OCI-LY7 (cell line): ENCODE data around the gene IDI2. TPM values are rescaled to one million over a fixed set of nuclear protein-coding genes. Genes with fewer than 3 reads are reported as not detected.

Experiments used
- BruUV-seq: library from RNA; stranded (reverse); fragments of 400-500 nt; replicated peaks from 2 replicates; lab custom pipeline; 2021; lab: Mats Ljungman, UMichigan
- CTCF ChIA-PET: fragments of 300-600 bp; sonication (Branson Sonifier 250); formaldehyde crosslinking; loops from one replicate; lab custom pipeline; 2022; ENCODE audit warnings: antibody characterized with exemption; ENCODE audit not compliant: unreplicated experiment; lab: Charles Lee
- POLR2A ChIA-PET: fragments of 300-600 bp; sonication (Branson Sonifier 250); formaldehyde crosslinking; loops from one replicate; lab custom pipeline; 2022; ENCODE audit warnings: antibody characterized with exemption; lab: Charles Lee
- DNase-seq: peaks from one replicate; pipeline ENCODE4 v3.0.0-alpha.2; 2015; ENCODE audit warnings: low spot score
- H2AFZ ChIP-seq: fragments of 200-600 bp; sonication (generic), shearing (Covaris generic); 2 replicates; pipeline ENCODE4 v1.6.1; 2014; ENCODE audit warnings: mild to moderate bottlenecking, antibody characterized with exemption, low read length, moderate library complexity
- H3K27ac ChIP-seq: fragments of 200-600 bp; sonication (generic); 2 replicates; pipeline ENCODE4 v1.5.1; 2014; ENCODE audit warnings: mixed run types, low read depth, mild to moderate bottlenecking, moderate library complexity, low read length, inconsistent platforms; ENCODE audit not compliant: poor library complexity, severe bottlenecking
- H3K36me3 ChIP-seq: fragments of 200-600 bp; sonication (generic); 2 replicates; pipeline ENCODE4 v1.6.1; 2014; ENCODE audit warnings: mild to moderate bottlenecking, antibody characterized with exemption, low read length, moderate library complexity, mixed read lengths; ENCODE audit not compliant: insufficient read depth
- H3K4me1 ChIP-seq: fragments of 200-600 bp; sonication (generic); 2 replicates; pipeline ENCODE4 v1.5.1; 2014; ENCODE audit warnings: mild to moderate bottlenecking, low read length; ENCODE audit not compliant: insufficient read depth, poor library complexity, severe bottlenecking
- H3K4me2 ChIP-seq: fragments of 200-600 bp; sonication (generic); 2 replicates; pipeline ENCODE4 v1.6.1; 2014; ENCODE audit warnings: mild to moderate bottlenecking, low read length
- H3K4me3 ChIP-seq: fragments of 200-600 bp; sonication (generic); 2 replicates; pipeline ENCODE4 v1.5.1; 2014; ENCODE audit warnings: mild to moderate bottlenecking, low read depth, low read length; ENCODE audit not compliant: poor library complexity, severe bottlenecking
- H3K79me2 ChIP-seq: fragments of 200-600 bp; sonication (generic); 2 replicates; pipeline ENCODE4 v1.6.1; 2016; ENCODE audit warnings: low read depth, mild to moderate bottlenecking, low read length, moderate library complexity, mixed read lengths; ENCODE audit not compliant: insufficient read depth
- H3K9me2 ChIP-seq: fragments of 200-600 bp; sonication (generic); 2 replicates; pipeline ENCODE4 v1.6.1; 2016; ENCODE audit warnings: mild to moderate bottlenecking, low read length, mixed read lengths; ENCODE audit not compliant: insufficient read depth
- H3K9me3 ChIP-seq: fragments of 200-600 bp; sonication (generic); 2 replicates; pipeline ENCODE4 v1.6.1; 2014; ENCODE audit warnings: mild to moderate bottlenecking, mixed run types, low read length, mixed read lengths
- H4K20me1 ChIP-seq: fragments of 200-600 bp; sonication (generic); 2 replicates; pipeline ENCODE4 v1.6.1; 2014; ENCODE audit warnings: mild to moderate bottlenecking, antibody characterized with exemption, low read length, moderate library complexity, mixed read lengths; ENCODE audit not compliant: insufficient read depth
- EZH2phosphoT487 ChIP-seq: fragments of 200-600 bp; sonication (generic); IDR thresholded peaks from 2 replicates; pipeline ENCODE4 v1.6.1; 2018; ENCODE audit warnings: low read depth, borderline replicate concordance, mild to moderate bottlenecking, mixed run types, antibody characterized with exemption, low read length, moderate library complexity, mixed read lengths
- intact Hi-C: fragments of 100-400 bp; cut with micrococcal nuclease; formaldehyde crosslinking; loops from one replicate; pipeline ENCODE4 v1.10.0; 2022; ENCODE audit not compliant: unreplicated experiment
- total RNA-seq, 2 experiments: library from RNA; depleted of rRNA in 1 of 2; stranded (reverse); fragments of >200 nt in 1 of 2; shearing (Covaris generic) in 1 of 2; gene quantifications; 2 replicates each; pipeline ENCODE4 v1.2.3, GENCODE V29; 2014 to 2022
- TF ChIP-seq, protein P1 (sequence below): fragments of 200-600 bp; sonication (generic); conservative IDR thresholded peaks from 2 replicates; pipeline ENCODE4 v1.5.1; 2014; ENCODE audit warnings: mild to moderate bottlenecking, antibody characterized with exemption, low read length, moderate library complexity, mixed read lengths

The IDI2 gene
- total RNA-seq, 2 experiments from 2014 or later, result not detected

DNA sequence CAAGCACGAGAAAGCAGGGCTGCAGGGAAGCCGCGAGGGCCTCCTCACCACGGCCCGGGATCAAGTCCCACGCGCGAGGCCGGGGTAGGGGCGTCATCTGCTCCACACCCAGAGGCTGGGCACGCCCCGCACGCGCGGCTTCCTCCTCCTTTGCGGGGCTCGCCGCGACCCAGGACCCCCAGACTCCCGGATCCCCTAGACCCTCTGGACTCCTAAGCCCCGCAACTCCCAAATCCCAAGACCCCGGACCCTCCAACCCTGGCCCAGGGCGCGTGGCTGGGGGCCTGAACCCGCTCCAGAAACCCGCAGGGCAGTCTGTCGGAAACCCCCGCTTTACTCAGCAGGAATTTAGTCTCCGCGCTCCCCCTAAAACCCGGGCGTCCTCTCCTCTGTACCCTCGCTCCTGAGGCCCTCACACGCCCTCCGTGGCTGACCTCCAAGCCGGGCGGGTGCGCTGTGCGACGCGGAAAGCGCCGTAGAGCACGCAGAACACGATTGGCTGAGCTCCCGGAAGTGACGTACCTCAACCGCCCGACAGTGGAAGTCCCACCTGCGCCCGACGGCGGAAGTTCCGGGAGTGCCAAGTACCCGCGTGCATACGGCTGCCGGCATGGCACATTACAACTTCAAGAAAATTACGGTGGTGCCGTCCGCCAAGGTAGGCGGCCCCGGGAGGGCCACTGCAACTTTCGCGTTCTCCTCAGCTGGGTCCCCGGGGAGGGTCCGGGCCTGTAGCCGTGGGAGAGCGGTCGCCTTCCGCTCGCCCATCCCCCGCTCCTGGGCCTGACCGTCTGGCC lies 37.6 kb downstream of the IDI2 start, which contains the start of gene GTPBP4:
Gene GTPBP4, plus strand, starts transcription at position 565 of the 797 bp plus-strand sequence. Its CDS starts 46 bp downstream, at position 611.
- Histone ChIP-seq H2AFZ (peak within 1 kb of the TSS; percentile 87), H3K4me2 (peak within 1 kb of the TSS; percentile 97), H3K27ac (peak within 1 kb of the TSS; percentile 48), H4K20me1 (peaks cover 18% of the 10 kb centered on the region), H3K36me3 (peaks cover 44% of the 10 kb centered on the region), H3K9me3 (no peaks in the 10 kb centered on the region; the same call in 1 of the 2 replicates), H3K79me2 (peaks cover 56% of the 10 kb centered on the region), H3K9me2 (no peaks in the 10 kb centered on the region), H3K4me3 (peak within 1 kb of the TSS; percentile 99), H3K4me1 (peaks cover 26% of the 10 kb centered on the region)
- TF ChIP-seq EZH2phosphoT487, result no peak
- TF ChIP-seq, protein P1, sequence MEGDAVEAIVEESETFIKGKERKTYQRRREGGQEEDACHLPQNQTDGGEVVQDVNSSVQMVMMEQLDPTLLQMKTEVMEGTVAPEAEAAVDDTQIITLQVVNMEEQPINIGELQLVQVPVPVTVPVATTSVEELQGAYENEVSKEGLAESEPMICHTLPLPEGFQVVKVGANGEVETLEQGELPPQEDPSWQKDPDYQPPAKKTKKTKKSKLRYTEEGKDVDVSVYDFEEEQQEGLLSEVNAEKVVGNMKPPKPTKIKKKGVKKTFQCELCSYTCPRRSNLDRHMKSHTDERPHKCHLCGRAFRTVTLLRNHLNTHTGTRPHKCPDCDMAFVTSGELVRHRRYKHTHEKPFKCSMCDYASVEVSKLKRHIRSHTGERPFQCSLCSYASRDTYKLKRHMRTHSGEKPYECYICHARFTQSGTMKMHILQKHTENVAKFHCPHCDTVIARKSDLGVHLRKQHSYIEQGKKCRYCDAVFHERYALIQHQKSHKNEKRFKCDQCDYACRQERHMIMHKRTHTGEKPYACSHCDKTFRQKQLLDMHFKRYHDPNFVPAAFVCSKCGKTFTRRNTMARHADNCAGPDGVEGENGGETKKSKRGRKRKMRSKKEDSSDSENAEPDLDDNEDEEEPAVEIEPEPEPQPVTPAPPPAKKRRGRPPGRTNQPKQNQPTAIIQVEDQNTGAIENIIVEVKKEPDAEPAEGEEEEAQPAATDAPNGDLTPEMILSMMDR, result peak; percentile 77
- CTCF ChIA-PET, result no interaction called here
- BruUV-seq, result no TSS peak
- intact Hi-C loops, result loop anchor here (1.0 to 2.0 kb wide), 2 partner anchors 55 to 57 kb away; partner anchors contain the start of gene LARP4B
- POLR2A ChIA-PET, result interaction anchor here (0.9 to 2.5 kb wide), 2 partner anchors 10 to 58 kb away, joined by 4 to 13 read pairs; no protein-coding TSS in a partner anchor
- DNase-seq, result peak; percentile 98

DNA sequence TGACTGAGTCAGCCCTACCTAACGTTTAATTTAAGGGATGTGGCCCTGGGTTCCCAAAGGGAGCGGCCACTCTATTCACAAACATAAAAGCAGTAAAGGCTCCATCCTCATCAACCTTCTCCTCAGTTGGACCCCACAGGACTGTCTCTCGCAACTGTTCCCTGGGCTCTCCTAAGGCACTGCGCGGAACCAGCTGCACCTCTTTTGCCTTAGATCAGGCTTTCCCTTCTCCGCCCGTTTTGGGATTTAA lies 38.1 kb downstream of the IDI2 start:
- peaks cover 26% of the 10 kb centered on the region for H3K4me1 ChIP-seq
- H3K79me2 ChIP-seq, result peaks cover 51% of the 10 kb centered on the region
- ChIA-PET CTCF (no interaction called here), POLR2A (interaction anchor here (0.9 to 2.5 kb wide), 3 partner anchors 11 to 104 kb away, joined by 3 to 13 read pairs (median 3); no protein-coding TSS in a partner anchor)
- H2AFZ ChIP-seq, result peak overlapping the region; percentile 87
- peaks cover 39% of the 10 kb centered on the region for H3K36me3 ChIP-seq
- TF ChIP-seq EZH2phosphoT487, result no peak
- H3K4me2 ChIP-seq, result peak overlapping the region; percentile 97
- H3K9me3 ChIP-seq, result no peaks in the 10 kb centered on the region; the same call in 1 of the 2 replicates
- H3K9me2 ChIP-seq, result no peaks in the 10 kb centered on the region
- peaks cover 18% of the 10 kb centered on the region for H4K20me1 ChIP-seq
- peak overlapping the region; percentile 99 for H3K4me3 ChIP-seq
- intact Hi-C loops, result loop anchor here (2.0 kb wide), 1 partner anchor 55 kb away; no protein-coding TSS in a partner anchor
- peak overlapping the region; percentile 43 for H3K27ac ChIP-seq
- TSS peak; percentile 59 for BruUV-seq
- DNase-seq, result no peak

DNA sequence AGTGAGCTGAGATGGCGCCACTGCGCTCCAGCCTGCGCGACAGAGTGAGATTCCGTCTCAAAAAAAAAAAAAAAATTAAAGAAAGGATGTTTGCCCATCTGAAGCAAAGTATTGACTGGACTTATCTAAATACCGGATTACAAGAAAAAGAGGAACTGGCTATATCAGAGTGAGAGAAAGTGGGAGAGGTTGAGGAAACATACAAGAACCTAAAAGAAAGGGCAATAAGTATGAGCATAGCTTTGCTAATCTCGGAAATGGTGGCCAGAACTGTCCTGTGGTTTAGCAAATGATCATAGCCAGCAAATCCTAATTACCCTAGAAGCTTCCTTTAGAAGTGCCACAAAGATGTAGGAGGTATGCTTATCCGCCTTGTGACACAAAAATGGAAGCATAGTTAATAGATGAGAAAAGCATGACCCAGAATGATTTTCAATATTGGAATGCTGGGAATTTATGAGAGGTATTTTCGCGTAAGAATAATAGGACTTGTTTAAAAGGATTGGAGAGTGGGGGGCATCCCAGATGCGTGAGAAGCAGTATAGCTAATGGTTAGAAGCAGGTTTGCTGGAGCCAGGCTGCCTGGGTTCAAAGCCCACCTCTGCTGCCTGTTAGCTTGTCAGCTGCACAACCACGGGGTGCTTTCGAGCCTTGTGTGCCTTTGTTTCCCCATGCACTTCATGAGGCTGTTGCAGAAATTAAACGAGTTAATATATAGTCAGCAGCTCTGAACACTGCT lies 38.6 kb downstream of the IDI2 start:
- CTCF ChIA-PET, result no interaction called here
- H3K79me2 ChIP-seq, result peaks cover 46% of the 10 kb centered on the region
- no peak for DNase-seq
- no peak overlapping the region for H3K27ac ChIP-seq
- no peaks in the 10 kb centered on the region for H3K9me2 ChIP-seq
- POLR2A ChIA-PET, result interaction anchor here (0.9 to 2.5 kb wide), 3 partner anchors 11 to 104 kb away, joined by 3 to 13 read pairs (median 3); no protein-coding TSS in a partner anchor
- H3K9me3 ChIP-seq, result no peaks in the 10 kb centered on the region; the same call in 1 of the 2 replicates
- peak overlapping the region; percentile 99 for H3K4me3 ChIP-seq
- peaks cover 26% of the 10 kb centered on the region for H3K4me1 ChIP-seq
- TF ChIP-seq, protein P1, result no peak
- TF ChIP-seq EZH2phosphoT487, result no peak
- H3K4me2 ChIP-seq, result peak overlapping the region; percentile 97
- peaks cover 18% of the 10 kb centered on the region for H4K20me1 ChIP-seq
- peaks cover 34% of the 10 kb centered on the region for H3K36me3 ChIP-seq
- H2AFZ ChIP-seq, result peak overlapping the region; percentile 87; the same call in 1 of the 2 replicates
- intact Hi-C loops, result loop anchor here (2.0 kb wide), 1 partner anchor 56 kb away; no protein-coding TSS in a partner anchor
- BruUV-seq, result no TSS peak
